HEK293T (cell line): ENCODE results near the gene FAU.

Source experiments
- BHLHE40 ChIP-seq: fragments of 450-650 bp; IDR thresholded peaks from 2 replicates; pipeline ENCODE4 v1.6.1; 2016; ENCODE audit warnings: mild to moderate bottlenecking, moderate library complexity, borderline replicate concordance
- SP1 ChIP-seq: fragments of 450-650 bp; IDR thresholded peaks from 2 replicates; pipeline ENCODE4 v1.6.1; 2017
- SUZ12 ChIP-seq: fragments of 450-650 bp; IDR thresholded peaks from 2 replicates; pipeline ENCODE4 v1.6.1; 2016; ENCODE audit warnings: mild to moderate bottlenecking

DNA sequence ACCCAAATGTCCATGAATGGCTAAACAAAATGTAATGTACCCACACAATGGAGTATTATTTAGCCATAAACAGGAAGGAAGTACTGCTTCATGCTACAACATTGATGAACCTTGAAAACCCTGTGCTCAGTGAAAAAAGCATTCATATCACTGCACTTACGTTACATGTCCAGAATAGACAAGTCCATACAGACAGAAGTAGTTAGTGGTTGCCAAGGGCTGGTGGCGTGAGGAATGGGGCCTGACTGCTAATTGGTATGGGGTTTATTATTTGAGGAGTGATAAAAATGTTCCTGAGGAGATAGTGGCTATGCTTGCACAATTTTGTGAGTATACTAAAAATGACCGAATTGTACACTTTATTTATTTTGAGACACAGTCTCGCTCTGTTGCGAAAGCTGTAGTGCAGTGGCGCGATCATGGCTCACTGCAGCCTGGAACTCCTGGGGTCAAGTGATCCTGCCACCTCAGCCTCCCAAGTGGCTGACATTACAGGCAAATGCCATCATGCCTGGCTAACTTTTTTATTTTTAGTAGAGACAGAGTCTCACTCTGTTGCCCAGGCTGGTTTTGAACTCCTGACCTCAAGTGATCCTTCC is 20.1 kb upstream of the FAU start:
- TF ChIP-seq BHLHE40 (no peak), SP1 (no peak), SUZ12 (no peak)
